Activated naive CD4-positive, alpha-beta T cell treated with anti-CD3 and anti-CD28 coated beads, Interleukin-2, amount 10 ng/mL, durations not matched to agents 7 days and 5 days (primary cell): ENCODE measurements around the gene SLC35B1.

ENCODE experiments used
- CTCF ChIA-PET: fragments of 350-600 bp; sonication (Branson Sonifier 250); formaldehyde crosslinking; loops from one replicate; lab custom pipeline; 2021; ENCODE audit warnings: antibody characterized with exemption; lab: Charles Lee
- DNase-seq: peaks from one replicate; pipeline ENCODE4 v3.0.0-alpha.2; 2020
- H3K27ac Mint-ChIP-seq: one replicate; pipeline ENCODE4 v1.8.0; 2021; ENCODE audit warnings: mild to moderate bottlenecking, moderate library complexity, mixed read lengths
- H3K27me3 Mint-ChIP-seq: one replicate; pipeline ENCODE4 v1.8.0; 2021; ENCODE audit warnings: mild to moderate bottlenecking, mixed read lengths
- H3K36me3 Mint-ChIP-seq: one replicate; pipeline ENCODE4 v1.8.0; 2021; ENCODE audit warnings: mixed read lengths
- H3K4me1 Mint-ChIP-seq: one replicate; pipeline ENCODE4 v1.8.0; 2021; ENCODE audit warnings: mixed read lengths
- H3K4me3 Mint-ChIP-seq: one replicate; pipeline ENCODE4 v1.8.0; 2021; ENCODE audit warnings: mild to moderate bottlenecking, moderate library complexity, mixed read lengths
- H3K9me3 Mint-ChIP-seq: one replicate; pipeline ENCODE4 v1.8.0; 2021; ENCODE audit warnings: mixed read lengths

SLC35B1 gene

GRCh38 chr17:49745175-49746139 is 37.7 kb upstream of the SLC35B1 start:
- CTCF ChIA-PET, result interaction anchor here (1.3 kb wide), 1 partner anchor 38 kb away, joined by 4 read pairs; the partner anchor contains the start of gene SLC35B1
- H3K27me3 Mint-ChIP-seq, result no peaks in the 10 kb centered on the region

GRCh38 chr17:49742166-49742638 is 34.4 kb upstream of the SLC35B1 start:
- H3K27ac Mint-ChIP-seq, result peak overlapping the region; percentile 99
- H3K9me3 Mint-ChIP-seq, result peaks cover 5% of the 10 kb centered on the region
- peak overlapping the region; percentile 79 for H3K4me3 Mint-ChIP-seq
- CTCF ChIA-PET, result interaction anchor here (0.7 to 0.8 kb wide), 2 partner anchors 34 to 37 kb away, joined by 3 read pairs; no protein-coding TSS in a partner anchor
- peaks cover 55% of the 10 kb centered on the region for H3K36me3 Mint-ChIP-seq
- H3K27me3 Mint-ChIP-seq, result no peaks in the 10 kb centered on the region
- H3K4me1 Mint-ChIP-seq, result peaks cover 93% of the 10 kb centered on the region
- no peak for DNase-seq

More at GRCh38 chr17:49745175-49746139, 37.7 kb upstream of the SLC35B1 start:
- H3K4me3 Mint-ChIP-seq, result peak overlapping the region; percentile 76
- DNase-seq, result no peak
- H3K36me3 Mint-ChIP-seq, result peaks cover 59% of the 10 kb centered on the region
- peaks cover 5% of the 10 kb centered on the region for H3K9me3 Mint-ChIP-seq
- peak overlapping the region; percentile 95 for H3K27ac Mint-ChIP-seq
- peaks cover 94% of the 10 kb centered on the region for H3K4me1 Mint-ChIP-seq

- Mint-ChIP-seq H3K27ac (peak overlapping the region; percentile 99), H3K27me3 (no peaks in the 10 kb centered on the region), H3K9me3 (peaks cover 5% of the 10 kb centered on the region), H3K4me3 (peak overlapping the region; percentile 79), H3K4me1 (peaks cover 93% of the 10 kb centered on the region), H3K36me3 (peaks cover 60% of the 10 kb centered on the region)
- CTCF ChIA-PET, result interaction anchor here (0.7 to 0.8 kb wide), 2 partner anchors 37 to 166 kb away, joined by 3 read pairs; partner anchors contain the start of gene NXPH3
- no peak for DNase-seq
These were observed 33.9 kb upstream of the SLC35B1 start for GRCh38 chr17:49741692-49742076.

GRCh38 chr17:49741009-49741691 is 33.4 kb upstream of the SLC35B1 start:
- Mint-ChIP-seq H3K4me1 (peaks cover 93% of the 10 kb centered on the region), H3K27ac (peak overlapping the region; percentile 99), H3K9me3 (peaks cover 5% of the 10 kb centered on the region), H3K27me3 (no peaks in the 10 kb centered on the region), H3K36me3 (peaks cover 63% of the 10 kb centered on the region), H3K4me3 (peak overlapping the region; percentile 79)
- CTCF ChIA-PET, result interaction anchor here (0.7 to 1.0 kb wide), 3 partner anchors 38 to 165 kb away, joined by 3 read pairs; partner anchors contain the start of gene NXPH3
- DNase-seq, result no peak

- DNase-seq, result peak; percentile 95
- Mint-ChIP-seq H3K9me3 (peaks cover 2% of the 10 kb centered on the region), H3K4me3 (peak overlapping the region; percentile 79), H3K27ac (peak overlapping the region; percentile 99), H3K4me1 (peaks cover 85% of the 10 kb centered on the region), H3K27me3 (no peaks in the 10 kb centered on the region), H3K36me3 (peaks cover 52% of the 10 kb centered on the region)
- CTCF ChIA-PET, result interaction anchor here (0.8 to 1.5 kb wide), 3 partner anchors 9 to 31 kb away, joined by 4 to 7 read pairs (median 5); partner anchors contain the start of gene SLC35B1
These were observed 32.0 kb upstream of the SLC35B1 start for GRCh38 chr17:49739641-49740271.

GRCh38 chr17:49738456-49739163 is 30.8 kb upstream of the SLC35B1 start:
- Mint-ChIP-seq H3K27me3 (no peaks in the 10 kb centered on the region), H3K4me1 (peaks cover 80% of the 10 kb centered on the region), H3K9me3 (peaks cover 2% of the 10 kb centered on the region), H3K27ac (peak overlapping the region; percentile 99), H3K4me3 (peak overlapping the region; percentile 79), H3K36me3 (peaks cover 55% of the 10 kb centered on the region)
- CTCF ChIA-PET, result interaction anchor here (0.7 kb wide), 2 partner anchors 23 to 30 kb away, joined by 3 read pairs; no protein-coding TSS in a partner anchor
- no peak for DNase-seq

- no peak overlapping the region for H3K27ac Mint-ChIP-seq
- H3K4me3 Mint-ChIP-seq, result no peak overlapping the region
- CTCF ChIA-PET, result interaction anchor here (2.6 kb wide), 1 partner anchor 19 kb away, joined by 8 read pairs; no protein-coding TSS in a partner anchor
- H3K4me1 Mint-ChIP-seq, result peaks cover 63% of the 10 kb centered on the region
- no peaks in the 10 kb centered on the region for H3K27me3 Mint-ChIP-seq
- DNase-seq, result no peak
- no peaks in the 10 kb centered on the region for H3K9me3 Mint-ChIP-seq
- H3K36me3 Mint-ChIP-seq, result peaks cover 55% of the 10 kb centered on the region
These were observed 27.0 kb upstream of the SLC35B1 start for GRCh38 chr17:49734515-49735490.

GRCh38 chr17:49731435-49731831 is 23.7 kb upstream of the SLC35B1 start:
- peaks cover 45% of the 10 kb centered on the region for H3K4me1 Mint-ChIP-seq
- H3K27me3 Mint-ChIP-seq, result no peaks in the 10 kb centered on the region
- H3K36me3 Mint-ChIP-seq, result peaks cover 56% of the 10 kb centered on the region
- H3K4me3 Mint-ChIP-seq, result no peak overlapping the region
- CTCF ChIA-PET, result interaction anchor here (0.7 to 1.4 kb wide), 3 partner anchors 16 to 27 kb away, joined by 3 to 4 read pairs (median 3); no protein-coding TSS in a partner anchor
- H3K27ac Mint-ChIP-seq, result no peak overlapping the region
- no peaks in the 10 kb centered on the region for H3K9me3 Mint-ChIP-seq
- no peak for DNase-seq

- CTCF ChIA-PET, result interaction anchor here (0.7 to 1.4 kb wide), 3 partner anchors 15 to 27 kb away, joined by 3 to 4 read pairs (median 3); no protein-coding TSS in a partner anchor
- no peak for DNase-seq
- Mint-ChIP-seq H3K4me3 (no peak overlapping the region), H3K27me3 (no peaks in the 10 kb centered on the region), H3K4me1 (peaks cover 42% of the 10 kb centered on the region), H3K27ac (no peak overlapping the region), H3K36me3 (peaks cover 55% of the 10 kb centered on the region), H3K9me3 (no peaks in the 10 kb centered on the region)
These were observed 23.1 kb upstream of the SLC35B1 start for GRCh38 chr17:49730785-49731434.

- Mint-ChIP-seq H3K27ac (no peak overlapping the region), H3K4me3 (no peak overlapping the region), H3K9me3 (peaks cover 3% of the 10 kb centered on the region), H3K36me3 (peaks cover 61% of the 10 kb centered on the region), H3K27me3 (no peaks in the 10 kb centered on the region), H3K4me1 (peaks cover 38% of the 10 kb centered on the region)
- DNase-seq, result no peak
- CTCF ChIA-PET, result no interaction called here
These were observed 22.5 kb upstream of the SLC35B1 start for GRCh38 chr17:49730078-49730784.

GRCh38 chr17:49729069-49729468 is 21.3 kb upstream of the SLC35B1 start:
- no peak for DNase-seq
- H3K27me3 Mint-ChIP-seq, result no peaks in the 10 kb centered on the region
- H3K27ac Mint-ChIP-seq, result peak overlapping the region; percentile 15
- no peak overlapping the region for H3K4me3 Mint-ChIP-seq
- H3K9me3 Mint-ChIP-seq, result peaks cover 3% of the 10 kb centered on the region
- H3K4me1 Mint-ChIP-seq, result peaks cover 37% of the 10 kb centered on the region
- CTCF ChIA-PET, result no interaction called here
- peaks cover 66% of the 10 kb centered on the region for H3K36me3 Mint-ChIP-seq
